C4-2B (cell line): ENCODE measurements around the gene FAM184B.
"Not testable (repeated sequence)": the region's sequence is repeated elsewhere in the genome, so short reads cannot be mapped to it uniquely, and the experiment has no call there.

Experiments used
- H3K27ac ChIP-seq: fragments of 450-650 bp; 2 replicates; pipeline ENCODE4 v1.5.1; 2017
- ZFX ChIP-seq: fragments of 450-650 bp; IDR thresholded peaks from 2 replicates; pipeline ENCODE4 v1.6.1; 2017
- TF ChIP-seq, protein P1 (sequence below): fragments of 450-650 bp; conservative IDR thresholded peaks from 2 replicates; pipeline ENCODE4 v1.5.1; 2017; ENCODE audit warnings: mild to moderate bottlenecking

The FAM184B gene

DNA sequence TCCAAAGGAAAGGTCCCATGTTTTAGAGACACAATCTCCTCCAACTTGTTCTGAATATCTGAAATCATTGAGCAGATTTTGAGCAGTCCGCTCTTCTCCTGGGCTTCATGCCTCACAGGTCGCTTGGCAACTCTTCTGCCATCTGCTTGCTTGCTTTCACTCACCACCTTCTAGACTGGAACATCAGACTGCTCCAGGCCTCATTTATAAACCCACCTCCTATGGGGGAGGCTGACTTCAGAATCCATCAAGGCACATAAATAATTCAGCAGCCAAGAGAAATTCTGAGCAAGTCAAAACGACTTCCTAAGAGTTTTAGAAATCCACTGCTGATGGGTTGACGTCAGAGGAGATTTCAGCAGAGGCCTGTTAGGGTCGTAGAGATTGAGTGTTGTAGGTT lies 64.1 kb downstream of the FAM184B start:
- no peak overlapping the region for H3K27ac ChIP-seq
- TF ChIP-seq ZFX, result no peak
- TF ChIP-seq, protein P1, sequence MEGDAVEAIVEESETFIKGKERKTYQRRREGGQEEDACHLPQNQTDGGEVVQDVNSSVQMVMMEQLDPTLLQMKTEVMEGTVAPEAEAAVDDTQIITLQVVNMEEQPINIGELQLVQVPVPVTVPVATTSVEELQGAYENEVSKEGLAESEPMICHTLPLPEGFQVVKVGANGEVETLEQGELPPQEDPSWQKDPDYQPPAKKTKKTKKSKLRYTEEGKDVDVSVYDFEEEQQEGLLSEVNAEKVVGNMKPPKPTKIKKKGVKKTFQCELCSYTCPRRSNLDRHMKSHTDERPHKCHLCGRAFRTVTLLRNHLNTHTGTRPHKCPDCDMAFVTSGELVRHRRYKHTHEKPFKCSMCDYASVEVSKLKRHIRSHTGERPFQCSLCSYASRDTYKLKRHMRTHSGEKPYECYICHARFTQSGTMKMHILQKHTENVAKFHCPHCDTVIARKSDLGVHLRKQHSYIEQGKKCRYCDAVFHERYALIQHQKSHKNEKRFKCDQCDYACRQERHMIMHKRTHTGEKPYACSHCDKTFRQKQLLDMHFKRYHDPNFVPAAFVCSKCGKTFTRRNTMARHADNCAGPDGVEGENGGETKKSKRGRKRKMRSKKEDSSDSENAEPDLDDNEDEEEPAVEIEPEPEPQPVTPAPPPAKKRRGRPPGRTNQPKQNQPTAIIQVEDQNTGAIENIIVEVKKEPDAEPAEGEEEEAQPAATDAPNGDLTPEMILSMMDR, result no peak

DNA sequence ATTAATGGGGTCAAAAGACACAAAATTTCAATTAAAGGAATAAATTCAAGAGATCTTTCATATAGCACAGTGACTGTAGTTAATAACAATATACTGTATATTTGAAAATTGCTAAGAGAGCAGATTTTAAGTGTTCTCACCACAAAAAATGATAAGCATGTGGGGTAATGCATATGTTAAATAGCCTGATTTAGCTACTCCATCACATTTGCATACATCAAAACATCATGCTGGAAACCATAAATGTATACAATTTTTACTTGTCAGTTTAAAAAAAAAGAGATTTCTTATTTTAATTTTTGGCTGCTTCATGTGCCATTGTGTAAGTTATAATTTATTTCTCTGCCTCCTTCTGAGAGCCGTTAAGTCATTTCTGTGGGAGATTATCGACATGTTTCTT lies 65.9 kb downstream of the FAM184B start:
- no peak for TF ChIP-seq ZFX
- TF ChIP-seq, protein P1, result no peak
- no peak overlapping the region for H3K27ac ChIP-seq

DNA sequence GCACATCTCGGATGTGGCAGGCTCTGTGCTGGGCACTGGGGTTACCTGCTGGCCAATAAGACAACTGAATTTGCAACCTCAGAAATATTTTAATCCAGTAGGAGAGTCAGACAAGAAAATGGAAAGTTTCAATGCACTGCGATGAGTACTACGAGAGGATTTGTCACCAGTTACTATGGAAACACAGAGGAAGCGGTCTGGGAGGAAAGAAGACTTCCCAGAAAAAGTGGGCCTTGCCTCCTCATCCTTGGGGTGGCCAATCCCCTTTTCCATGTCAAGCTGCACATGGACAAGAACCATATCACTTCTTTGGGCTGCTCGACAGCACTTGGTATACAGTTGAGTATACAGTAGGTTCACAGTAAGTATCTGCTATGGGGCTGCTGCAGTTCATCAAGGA lies 67.6 kb downstream of the FAM184B start:
- H3K27ac ChIP-seq, result no peak overlapping the region
- no peak for TF ChIP-seq ZFX
- TF ChIP-seq, protein P1, result no peak

DNA sequence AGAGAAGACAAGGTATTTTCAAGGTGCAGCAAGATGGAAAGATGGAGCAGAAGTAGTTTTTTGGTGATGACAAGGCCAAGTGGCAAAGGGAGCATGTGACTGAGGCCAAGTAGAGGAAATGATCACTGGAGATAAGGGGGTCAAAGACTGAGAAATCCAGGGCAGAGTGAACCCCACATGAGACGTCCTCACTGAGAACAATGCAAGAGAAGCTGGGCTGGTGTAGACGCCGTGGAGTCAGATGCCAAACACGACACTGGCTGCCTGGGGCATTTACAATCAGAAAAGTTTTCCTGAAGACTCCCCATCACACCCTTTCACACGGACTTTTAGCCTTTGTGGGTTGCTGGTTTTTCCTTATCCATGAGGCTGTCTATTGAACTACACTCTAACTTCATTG lies 69.3 kb downstream of the FAM184B start:
- TF ChIP-seq, protein P1, result no peak
- no peak for TF ChIP-seq ZFX
- H3K27ac ChIP-seq, result no peak overlapping the region

DNA sequence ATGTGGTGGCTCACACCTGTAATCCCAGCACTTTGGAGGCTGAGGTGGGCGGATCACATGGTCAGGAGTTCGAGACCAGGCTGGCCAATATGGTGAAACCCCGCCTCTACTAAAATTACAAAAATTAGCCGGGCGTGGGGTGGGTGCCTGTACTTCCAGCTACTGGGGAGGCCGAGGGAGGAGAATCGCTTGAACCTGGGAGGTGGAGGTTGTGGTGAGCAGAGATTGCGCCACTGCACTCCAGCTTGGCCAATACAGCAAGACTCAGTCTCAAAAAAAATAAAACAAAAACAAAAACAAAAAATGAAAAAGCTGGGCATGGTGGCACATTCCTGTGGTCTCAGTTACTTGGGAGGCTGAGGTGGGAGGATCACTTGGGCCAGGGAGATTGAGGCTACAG lies 70.2 kb downstream of the FAM184B start:
- H3K27ac ChIP-seq, result not testable (repeated sequence)

DNA sequence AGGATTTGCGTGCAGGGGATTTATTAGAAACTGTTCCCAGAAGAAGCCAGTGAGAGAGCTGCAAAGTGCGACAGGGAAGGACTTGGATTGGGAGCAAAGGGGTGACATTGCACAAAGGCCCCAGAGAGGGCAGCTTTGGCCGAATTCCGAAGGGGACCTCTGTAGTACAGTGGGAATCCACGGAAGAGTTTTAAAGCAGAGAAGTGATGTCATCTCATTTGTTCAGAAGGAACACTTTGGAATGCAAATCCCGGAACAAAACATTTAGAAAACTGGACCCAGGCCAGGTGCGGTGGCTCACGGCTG lies 71.7 kb downstream of the FAM184B start:
- TF ChIP-seq, protein P1, result no peak
- no peak overlapping the region for H3K27ac ChIP-seq

DNA sequence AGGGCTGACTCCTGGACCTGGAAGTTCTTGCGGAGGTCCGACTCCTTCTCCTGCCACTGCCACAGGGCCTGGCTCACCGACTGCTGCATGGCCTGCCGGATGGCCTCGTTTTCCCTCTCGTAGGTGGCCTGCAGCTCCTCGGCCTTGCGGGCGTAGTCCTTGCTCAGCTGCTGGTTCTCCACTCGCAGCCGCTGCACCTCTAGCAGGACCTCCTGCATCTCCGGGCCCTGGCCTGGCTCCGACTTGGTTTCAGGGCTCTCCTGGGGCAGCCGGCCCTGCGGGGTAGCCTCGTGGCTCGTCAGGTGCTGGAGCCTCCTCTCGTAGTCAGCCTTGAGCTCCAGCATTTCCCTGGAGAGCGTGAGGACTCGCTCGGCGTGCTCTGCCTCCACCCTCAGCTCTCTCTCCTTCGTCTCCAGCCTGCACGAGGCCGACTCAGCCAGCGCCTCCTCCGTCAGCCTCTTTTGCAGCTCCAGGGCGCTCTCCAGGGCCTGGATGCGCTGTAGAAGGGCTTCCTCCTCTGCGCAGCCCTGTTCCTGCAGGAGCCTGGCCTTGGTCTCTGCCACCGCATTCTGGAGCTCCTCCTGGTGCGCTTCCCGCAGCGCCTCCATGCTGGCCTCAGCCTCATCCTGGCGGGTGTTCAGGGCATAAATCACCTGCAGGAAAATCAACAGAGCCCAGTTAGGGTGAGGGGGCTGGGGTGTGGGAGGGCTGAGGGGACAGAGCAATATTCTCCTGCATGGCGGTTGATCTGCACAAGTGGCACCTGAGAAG lies 72.2 kb downstream of the FAM184B start:
- TF ChIP-seq, protein P1, result no peak
- TF ChIP-seq ZFX, result no peak
- H3K27ac ChIP-seq, result no peak overlapping the region

DNA sequence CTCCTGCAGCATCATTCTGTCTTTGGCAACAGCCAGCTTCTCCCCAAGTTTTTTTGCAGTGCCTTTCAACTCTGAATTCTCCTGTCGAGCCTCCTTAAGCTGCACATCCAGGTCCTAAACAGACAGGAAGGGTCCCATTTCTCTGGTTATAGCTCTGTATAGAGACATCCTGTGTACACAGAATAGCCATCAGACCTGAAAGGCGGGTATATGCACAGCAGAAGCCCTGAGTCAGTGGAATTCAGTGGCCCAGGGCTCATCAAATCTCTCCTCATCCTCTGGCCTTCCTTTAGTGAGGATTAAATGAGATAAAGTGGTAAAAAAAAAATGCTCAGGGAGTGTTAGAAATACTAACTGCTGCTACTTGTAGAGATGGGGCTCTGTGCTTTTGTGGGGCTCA lies 73.8 kb downstream of the FAM184B start:
- no peak overlapping the region for H3K27ac ChIP-seq
- no peak for TF ChIP-seq ZFX
- TF ChIP-seq, protein P1, result no peak
